ENCODE data around the gene ASCL4.

Gene ASCL4

GRCh38 chr12:107779077-107779831, 4.8 kb downstream of the ASCL4 start:
- no peak for DNase-seq

- no peak for DNase-seq
Measured at GRCh38 chr12:107780298-107780697, 5.8 kb downstream of the ASCL4 start.

DNA sequence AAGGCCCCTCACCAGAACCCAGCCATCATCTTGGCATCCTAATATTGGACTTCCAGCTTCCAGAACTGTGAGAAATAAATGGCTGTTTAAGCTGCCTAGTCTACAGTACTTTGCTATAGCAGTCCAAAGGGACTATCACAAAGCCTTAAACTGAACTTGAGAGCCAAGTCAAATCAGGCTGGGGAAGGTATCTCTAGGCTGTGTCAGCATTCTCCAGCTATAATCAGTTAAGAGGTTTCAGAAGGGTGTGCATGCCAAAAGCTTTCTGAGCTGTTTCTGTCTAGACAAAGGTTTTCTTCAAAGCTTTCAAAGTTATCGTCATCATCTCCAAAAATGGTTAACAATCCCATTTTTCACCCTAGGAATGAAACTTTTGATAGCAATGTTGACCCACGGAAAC, 7.6 kb downstream of the ASCL4 start:
- no peak for DNase-seq

GRCh38 chr12:107783406-107784376, 9.2 kb downstream of the ASCL4 start:
- no peak for DNase-seq

GRCh38 chr12:107788281-107788680, 13.8 kb downstream of the ASCL4 start:
- DNase-seq: no peak

DNA sequence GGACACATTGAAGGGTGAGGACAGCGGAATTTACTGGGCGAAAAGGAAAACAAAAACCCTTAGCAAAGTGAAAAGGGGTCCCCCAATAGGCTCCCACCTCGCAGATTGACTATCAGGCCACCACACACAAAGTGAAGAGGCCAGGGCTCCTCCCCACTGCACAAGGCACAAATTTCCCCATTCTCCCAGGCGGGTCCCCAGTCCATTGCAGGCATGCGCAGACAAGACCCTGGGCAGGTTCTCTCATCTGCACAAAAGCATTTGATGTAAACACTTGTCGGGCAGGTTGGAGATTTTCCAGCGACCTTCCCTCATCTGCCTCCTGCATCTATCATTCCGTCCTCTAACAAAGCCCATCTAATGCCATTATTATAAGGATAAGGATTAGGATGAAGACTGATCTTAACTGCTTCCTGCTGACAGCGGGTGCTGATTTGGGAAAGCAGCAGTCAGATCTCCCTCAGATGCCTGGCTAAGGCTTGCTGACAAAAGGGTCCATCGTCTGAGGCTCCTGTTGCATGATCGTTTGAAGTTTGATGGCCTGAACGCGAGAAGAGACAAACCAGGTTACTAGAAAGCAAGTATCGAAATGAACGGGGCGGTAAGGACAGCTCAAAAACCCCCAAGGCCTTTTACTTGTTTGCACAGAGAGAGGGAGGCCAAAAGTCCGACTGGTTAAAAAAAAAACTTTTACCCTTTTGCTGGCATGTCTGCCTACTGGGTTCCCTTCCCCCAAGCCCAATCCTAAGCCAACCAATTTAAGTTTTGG, 14.4 kb downstream of the ASCL4 start:
- DNase-seq: no peak

DNA sequence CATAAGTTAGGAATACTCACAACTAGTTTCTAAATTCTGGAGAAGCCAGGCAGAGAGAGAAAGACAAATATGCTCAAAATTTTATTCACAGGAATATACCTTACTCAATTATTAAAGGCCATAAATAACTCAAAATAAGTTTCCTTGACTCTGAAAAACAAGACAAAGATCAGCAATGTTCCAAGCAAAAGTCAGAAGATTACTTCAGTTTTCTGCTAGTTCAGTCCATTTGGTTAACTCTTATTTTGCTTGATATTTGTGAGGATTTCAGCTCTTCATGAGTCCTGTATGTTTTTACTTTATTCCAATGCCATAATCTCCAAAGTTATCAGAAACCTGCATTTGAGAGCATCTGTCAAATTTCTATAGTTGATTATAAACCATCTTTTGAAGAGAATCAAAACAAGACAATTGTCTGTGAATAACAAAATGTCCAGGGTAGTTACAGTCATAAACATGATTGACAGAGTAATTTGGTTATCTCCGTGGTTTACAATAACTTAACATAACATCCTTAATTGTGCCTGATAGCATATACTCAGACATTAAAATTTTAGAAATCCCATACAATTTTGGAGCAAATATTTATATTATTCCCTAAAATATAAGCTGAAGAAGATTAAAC, 17.1 kb downstream of the ASCL4 start:
- no peak for DNase-seq

- no peak for DNase-seq
Measured at GRCh38 chr12:107794451-107794850, 19.9 kb downstream of the ASCL4 start.

- DNase-seq: no peak
Measured at GRCh38 chr12:107798580-107798979, 24.1 kb downstream of the ASCL4 start.

DNA sequence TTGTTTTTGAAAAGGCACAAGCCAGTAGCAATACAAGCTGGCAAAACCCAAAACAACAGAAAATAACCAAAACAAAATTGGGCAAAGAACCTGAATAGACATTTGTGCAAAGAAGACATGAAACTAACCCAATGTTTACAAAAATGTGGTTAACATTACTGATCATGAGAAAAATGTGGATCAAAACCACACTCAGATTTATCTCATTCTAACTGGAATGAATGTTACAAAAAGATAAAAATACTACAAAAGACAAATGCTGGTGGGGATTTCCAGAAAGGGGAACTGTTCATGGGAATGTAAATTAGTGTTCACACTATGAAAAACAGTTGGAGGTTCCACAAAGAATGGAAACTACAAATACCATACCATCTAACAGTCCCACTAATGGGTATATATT, 26.6 kb downstream of the ASCL4 start:
- DNase-seq: no peak

DNA sequence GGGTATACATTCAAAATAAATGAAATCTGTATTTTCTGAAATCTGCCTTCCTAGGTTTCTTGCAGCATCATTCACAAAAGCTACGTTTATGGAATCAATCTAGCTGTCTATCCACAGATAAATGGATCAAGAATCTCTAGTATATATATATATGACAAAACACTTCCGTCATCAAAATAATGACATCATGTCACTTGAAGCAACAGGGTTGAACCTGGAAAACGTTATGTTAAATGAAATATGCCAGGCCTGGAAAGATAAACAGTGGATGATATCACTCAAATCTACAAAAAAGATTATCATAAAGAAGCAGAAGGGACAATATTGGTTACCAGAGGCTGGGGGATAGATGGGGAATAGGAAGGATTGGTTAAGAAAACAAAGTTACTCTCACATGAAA, 28.6 kb downstream of the ASCL4 start:
- no peak for DNase-seq

DNA sequence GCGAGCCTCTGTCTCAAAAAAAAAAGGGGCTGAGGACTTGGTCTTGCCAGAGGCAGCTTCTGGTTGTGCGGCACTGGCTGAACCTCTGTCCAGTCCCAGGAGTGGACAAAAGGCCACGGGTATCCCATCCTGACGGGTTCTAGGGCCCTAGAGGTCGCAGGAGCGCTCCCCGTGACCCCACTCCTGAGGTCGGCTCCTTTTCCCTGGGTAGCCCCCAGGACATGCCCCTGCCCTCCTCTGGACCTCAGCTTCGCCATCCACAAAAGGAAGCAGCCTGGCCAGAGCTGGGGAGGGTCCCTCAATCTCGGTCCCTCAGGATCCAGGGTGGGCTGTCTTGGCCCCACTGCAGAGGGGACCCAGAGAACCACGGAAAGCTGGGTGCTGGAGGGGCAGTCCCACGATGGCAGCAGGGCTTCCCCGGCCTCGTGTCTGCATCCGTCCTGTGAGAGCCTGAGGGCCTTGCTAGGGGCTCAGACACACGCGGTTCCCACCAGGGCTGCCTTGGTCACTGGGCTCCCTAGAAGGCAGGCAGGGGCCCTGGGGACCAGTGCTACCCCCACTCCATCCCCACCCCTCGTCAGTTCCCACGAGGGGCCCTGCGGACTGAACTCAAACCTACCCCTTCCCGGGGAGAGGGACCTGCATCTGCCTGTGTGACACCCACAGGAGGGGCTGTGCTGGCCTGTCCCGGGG, 31.1 kb downstream of the ASCL4 start:
- DNase-seq: no peak

DNA sequence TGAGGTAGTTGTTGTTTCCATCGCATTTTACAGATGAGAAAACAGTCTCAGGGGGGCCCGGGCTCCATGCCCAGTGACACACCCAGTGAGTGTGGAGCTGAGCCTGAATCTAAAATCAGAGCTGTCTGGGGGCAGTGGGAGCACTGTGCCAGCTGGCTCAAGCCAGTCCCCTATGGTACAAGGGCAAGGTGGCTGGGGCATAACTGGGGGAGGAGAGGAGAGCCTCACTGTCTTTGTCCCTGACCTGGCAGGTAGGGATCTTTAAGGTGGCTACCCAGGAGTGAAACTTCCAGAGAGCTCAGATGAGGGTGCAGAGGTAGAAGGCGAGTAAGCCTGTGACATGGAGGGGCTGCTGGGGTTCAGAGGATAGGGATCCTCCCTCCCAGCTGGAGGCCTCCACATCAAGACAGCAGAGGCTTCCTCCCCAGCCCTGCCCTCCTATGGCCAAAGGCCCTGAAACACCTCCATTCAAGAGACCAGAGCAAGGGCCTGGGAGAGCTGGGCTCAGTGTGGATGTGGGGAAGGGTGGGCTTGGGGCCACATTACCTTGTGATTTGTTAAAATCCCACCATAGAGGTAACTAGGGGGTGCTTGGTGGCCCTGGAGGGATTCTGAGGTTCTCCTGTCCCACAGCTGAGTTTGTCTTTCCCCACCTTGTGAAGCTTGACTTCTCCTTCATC, 33.1 kb downstream of the ASCL4 start:
- no peak for DNase-seq

GRCh38 chr12:107817250-107817649, 42.7 kb downstream of the ASCL4 start:
- no peak for DNase-seq

DNA sequence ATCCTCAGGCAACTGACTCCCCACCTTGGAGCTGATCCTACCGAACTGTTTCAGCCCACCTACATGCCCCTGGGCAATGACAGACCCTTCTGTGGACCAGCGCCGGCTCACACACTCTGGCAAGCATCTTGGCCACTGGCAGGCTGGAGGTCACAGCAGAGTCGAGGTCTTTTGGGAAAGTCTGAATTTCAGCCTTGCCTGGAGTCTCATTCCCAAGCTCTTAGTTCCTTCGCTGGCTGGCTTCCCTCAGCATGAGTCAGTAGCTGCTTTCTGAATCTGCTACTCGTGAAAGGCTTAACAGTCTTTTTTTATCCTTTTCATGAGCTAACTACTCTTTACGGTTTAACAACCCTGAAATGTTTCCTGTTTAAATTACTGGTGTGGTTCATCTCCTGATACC, 44.5 kb downstream of the ASCL4 start:
- peak; percentile 25 for DNase-seq

- DNase-seq: no peak
Measured at GRCh38 chr12:107822356-107822755, 47.9 kb downstream of the ASCL4 start.

Data from HCEC 1CT (cell line).